Right ventricle myocardium inferior (tissue), 1 donor: Measurements from ENCODE around the gene ADGRB2. TPM values are rescaled to one million over a fixed set of nuclear protein-coding genes. Genes with fewer than 3 reads are reported as not detected.

Experiments
- ATAC-seq: fragments of 200-7000 bp; cut with Tn5 transposase; one replicate; pipeline ENCODE4 v1.9.1; 2020; ENCODE audit warnings: mild to moderate bottlenecking, moderate library complexity
- DNase-seq: peaks from one replicate; pipeline ENCODE4 v3.0.0; 2021; ENCODE audit errors: missing footprints
- intact Hi-C: fragments of 100-400 bp; cut with DNase I; formaldehyde crosslinking; loops from one replicate; pipeline ENCODE4 v1.11.0; 2022
- total RNA-seq: library from RNA; stranded (reverse); fragmentation: NEBNext Ultra II Directional; extraction: Animal tissue kit (Norgen Biotek cat#: 25700); gene quantifications from one replicate; pipeline ENCODE4 v1.2.1, GENCODE V29; 2021
- donor health status: DM: no; HTN: yes; CAD: no; lungs with severe emphysema.

ADGRB2 gene
- total RNA-seq, 1 donor from 2014 or later = 16.1 TPM

DNA sequence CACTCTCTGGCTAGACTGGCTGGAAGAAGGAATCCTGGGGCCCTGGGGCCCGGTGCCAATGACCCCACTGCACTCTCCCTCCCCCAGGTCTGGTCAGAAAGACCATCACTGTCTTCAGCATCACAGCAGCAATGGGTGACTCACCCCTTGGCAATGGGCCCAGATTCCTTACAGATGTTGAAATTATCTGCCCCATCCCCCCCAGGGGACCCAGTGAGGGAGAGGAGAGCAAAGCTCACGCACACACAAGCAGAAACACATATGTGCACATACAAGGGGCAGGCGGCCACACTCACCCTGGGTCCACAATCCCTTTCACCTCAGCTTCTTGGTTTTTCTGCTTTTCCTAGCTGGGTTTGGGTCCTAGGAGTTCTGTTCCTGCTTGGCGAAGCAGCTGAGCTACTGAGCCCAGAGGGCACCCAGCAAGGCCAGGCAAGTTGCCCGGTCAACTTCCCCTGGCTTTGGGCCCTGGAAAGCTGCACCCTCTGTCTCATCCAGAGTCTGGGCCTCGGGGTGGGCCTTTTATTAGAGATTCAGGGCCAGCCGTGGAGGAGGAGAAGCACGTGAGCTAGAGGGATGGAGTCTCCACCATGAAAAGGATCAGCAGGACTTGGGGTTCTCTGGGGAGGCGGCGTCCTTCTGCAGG lies 62.9 kb downstream of the ADGRB2 start:
- ATAC-seq = peak; percentile 67
- intact Hi-C loops = no loop called here
- peak; percentile 86 for DNase-seq

- ATAC-seq = no peak
- DNase-seq = no peak
- intact Hi-C loops = no loop called here
These were observed 63.6 kb downstream of the ADGRB2 start for GRCh38 chr1:31700468-31701090.

DNA sequence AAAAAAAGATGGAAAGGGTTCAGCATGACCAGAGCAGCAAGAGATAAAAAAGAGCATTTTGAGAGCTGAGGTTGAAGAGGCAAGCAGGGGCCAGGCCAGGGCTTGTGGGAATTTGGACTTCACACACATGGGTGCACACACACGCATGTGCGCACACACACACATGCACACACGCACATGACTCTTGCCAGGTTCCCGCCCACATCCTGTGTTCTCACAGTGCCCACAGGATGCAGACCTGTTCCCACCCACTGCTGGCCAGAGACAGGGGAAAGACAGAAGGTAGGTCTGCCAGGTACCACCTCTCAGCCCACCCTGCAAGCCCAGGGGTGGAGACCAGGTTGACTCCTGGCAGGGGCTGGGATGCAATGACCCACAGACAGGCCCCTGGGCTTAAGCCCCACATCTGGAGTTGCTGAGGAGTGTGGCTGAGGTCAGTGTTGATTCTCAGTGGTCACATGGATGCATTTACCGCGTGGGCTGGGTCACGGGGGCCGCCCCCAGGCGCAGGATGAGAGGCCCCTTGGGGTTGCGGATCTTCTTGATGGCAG lies 64.7 kb downstream of the ADGRB2 start:
- intact Hi-C loops = no loop called here
- no peak for ATAC-seq
- no peak for DNase-seq

DNA sequence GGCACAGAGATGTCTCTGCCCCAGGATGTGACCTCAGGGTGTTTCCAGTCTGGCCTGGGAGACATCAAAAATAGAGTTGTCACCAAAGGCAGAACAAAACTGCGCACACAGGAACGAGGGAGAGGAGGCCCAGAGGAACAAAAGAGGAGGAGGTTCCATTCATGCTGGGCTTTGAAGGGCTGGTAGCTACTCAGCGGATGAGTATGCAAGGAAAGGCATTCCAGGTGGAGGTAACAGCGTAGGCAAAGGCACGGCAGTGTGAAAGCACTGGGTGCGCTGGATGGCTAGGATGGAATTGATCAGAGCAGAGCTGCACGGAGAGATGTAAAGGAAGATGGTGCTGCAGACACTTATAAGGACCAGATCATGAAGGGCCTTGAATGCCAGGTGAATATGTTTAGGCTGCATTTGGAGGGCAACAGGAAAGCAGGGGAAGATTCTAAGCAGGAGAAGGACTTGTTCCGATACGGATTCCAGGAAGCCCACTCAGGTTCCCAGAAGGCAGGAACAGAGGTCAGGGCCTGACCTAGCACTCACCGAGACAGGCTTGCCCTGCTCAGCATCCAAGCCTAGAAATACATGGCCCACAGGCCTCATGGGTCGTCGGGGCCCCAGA lies 66.7 kb downstream of the ADGRB2 start:
- ATAC-seq = no peak
- no peak for DNase-seq
- intact Hi-C loops = no loop called here

- no peak for ATAC-seq
- intact Hi-C loops = no loop called here
- peak; percentile 67 for DNase-seq
These were observed 67.9 kb downstream of the ADGRB2 start for GRCh38 chr1:31696242-31696641.

DNA sequence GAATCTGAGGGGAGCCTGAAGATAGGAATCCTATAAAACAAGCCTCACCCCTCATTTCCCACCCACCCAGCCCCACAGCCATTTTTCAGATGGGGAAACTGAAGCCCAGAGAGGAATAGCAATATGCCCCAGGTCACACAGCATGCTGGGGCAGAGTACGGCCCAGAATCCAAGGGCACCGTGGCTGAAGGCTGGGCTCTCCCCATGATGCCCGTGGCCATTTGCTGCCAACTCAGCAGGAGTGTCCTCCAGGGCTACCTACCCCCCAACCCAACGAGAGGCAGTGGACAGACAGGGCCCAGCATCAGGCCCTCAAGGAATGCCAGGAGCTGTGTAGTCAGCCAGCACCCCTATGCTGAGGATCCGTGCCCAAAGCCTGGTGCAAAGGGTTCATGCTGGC lies 68.8 kb downstream of the ADGRB2 start:
- intact Hi-C loops = no loop called here
- no peak for ATAC-seq

GRCh38 chr1:31694964-31695313 lies 69.2 kb downstream of the ADGRB2 start:
- ATAC-seq (no peak), DNase-seq (no peak)
- intact Hi-C loops = no loop called here

More for the DNA sequence above, 68.8 kb downstream of the ADGRB2 start:
- no peak for DNase-seq

GRCh38 chr1:31694069-31694963 lies 69.8 kb downstream of the ADGRB2 start:
- DNase-seq (no peak), ATAC-seq (no peak)
- intact Hi-C loops = no loop called here

- intact Hi-C loops = no loop called here
- ATAC-seq (no peak), DNase-seq (no peak)
These were observed 70.9 kb downstream of the ADGRB2 start for GRCh38 chr1:31693231-31693630.

GRCh38 chr1:31691951-31692350 lies 72.2 kb downstream of the ADGRB2 start:
- no peak for ATAC-seq
- DNase-seq = no peak
- intact Hi-C loops = no loop called here

- no peak for ATAC-seq
- no peak for DNase-seq
- intact Hi-C loops = no loop called here
These were observed 72.7 kb downstream of the ADGRB2 start for GRCh38 chr1:31691446-31691845.

DNA sequence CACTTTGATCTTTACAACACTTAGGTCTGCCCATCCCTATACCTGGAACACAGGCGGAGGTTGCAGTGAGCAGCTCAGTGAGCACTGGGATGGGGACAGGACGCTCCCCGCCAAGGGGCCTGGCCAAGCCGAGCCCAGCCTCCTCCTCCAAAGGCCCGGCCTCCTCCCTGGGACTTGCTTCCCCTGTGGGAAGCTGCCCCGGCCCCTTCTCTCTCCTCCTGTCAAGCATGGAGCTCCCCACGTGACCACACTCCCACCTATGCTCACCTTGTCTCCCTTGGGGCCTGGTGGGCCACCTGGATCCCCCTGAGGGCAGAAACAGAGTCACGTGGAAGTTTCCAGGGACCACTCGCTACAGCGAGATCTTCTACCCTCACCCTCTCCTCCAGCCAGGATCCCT lies 73.2 kb downstream of the ADGRB2 start:
- intact Hi-C loops = no loop called here
- ATAC-seq (no peak), DNase-seq (no peak)

- DNase-seq = no peak
- intact Hi-C loops = no loop called here
These were observed 74.3 kb downstream of the ADGRB2 start for GRCh38 chr1:31689854-31690253.

DNA sequence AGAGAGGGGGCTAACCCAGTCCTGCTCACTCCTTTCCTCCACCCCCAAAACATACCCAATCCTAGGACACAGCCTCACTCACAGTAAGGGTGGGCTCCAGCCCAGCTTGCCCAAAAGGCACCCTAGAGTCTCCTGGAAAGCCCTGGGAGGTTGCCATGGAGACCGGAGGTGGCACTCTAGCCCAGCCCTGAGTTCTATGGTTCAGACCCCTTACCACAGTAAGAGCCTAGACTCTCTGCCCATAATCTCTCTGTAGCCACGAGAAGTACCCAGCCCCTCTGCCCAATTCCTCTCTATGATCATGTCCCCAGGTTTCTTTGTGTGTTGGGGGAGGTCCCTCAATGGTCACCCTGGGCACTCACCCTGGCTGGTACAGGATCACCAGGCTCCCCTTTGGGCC lies 74.8 kb downstream of the ADGRB2 start:
- ATAC-seq = no peak
- intact Hi-C loops = no loop called here
- no peak for DNase-seq

More at GRCh38 chr1:31689854-31690253, 74.3 kb downstream of the ADGRB2 start:
- ATAC-seq = no peak

- intact Hi-C loops = no loop called here
These were observed 75.8 kb downstream of the ADGRB2 start for GRCh38 chr1:31688233-31688918.

DNA sequence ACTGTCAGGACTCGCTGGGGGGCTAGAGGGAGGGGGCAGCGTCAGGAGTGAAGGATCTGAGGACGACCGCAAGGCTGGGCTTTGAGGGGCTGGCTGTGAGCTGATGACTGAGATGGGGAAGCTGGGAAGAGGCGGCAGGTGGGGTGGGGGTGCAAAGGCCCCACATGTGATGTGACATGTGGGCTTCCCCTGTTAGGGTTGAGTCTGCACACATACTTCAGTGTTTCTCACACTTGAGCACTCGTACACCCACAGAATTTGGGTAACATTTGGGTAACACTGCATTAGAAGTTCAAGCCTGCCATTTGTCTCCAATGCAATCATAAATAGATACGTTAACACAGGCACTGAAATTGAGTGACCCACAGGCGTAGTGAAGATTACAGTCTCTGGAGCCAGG lies 76.5 kb downstream of the ADGRB2 start:
- ATAC-seq = no peak
- no peak for DNase-seq
- intact Hi-C loops = no loop called here

More at GRCh38 chr1:31688233-31688918, 75.8 kb downstream of the ADGRB2 start:
- DNase-seq = no peak
- no peak for ATAC-seq

DNA sequence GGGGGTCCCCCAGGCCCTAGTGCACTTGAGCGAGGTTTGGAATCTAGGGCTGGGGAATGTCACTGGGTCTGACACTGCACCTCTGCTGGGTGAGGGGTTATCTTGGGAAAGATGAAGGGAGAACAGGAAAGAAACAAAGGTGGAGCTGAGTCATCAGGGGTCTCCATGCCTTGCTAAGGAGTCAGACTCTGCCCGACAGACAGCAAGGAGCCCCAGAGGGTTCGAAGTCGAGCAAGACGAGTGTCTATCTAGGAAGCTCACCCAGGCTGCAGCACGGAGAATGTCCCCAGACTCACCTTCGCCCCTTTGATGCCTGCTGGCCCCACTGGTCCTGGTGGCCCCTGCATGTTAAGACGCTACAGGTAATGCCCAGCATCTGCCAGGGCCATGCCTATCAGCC lies 78.3 kb downstream of the ADGRB2 start:
- intact Hi-C loops = no loop called here
- peak; percentile 30 for DNase-seq
- no peak for ATAC-seq

- ATAC-seq (no peak), DNase-seq (no peak)
- intact Hi-C loops = no loop called here
These were observed 80.1 kb downstream of the ADGRB2 start for GRCh38 chr1:31683997-31684396.

- intact Hi-C loops = no loop called here
- ATAC-seq = no peak
- no peak for DNase-seq
These were observed 82.7 kb downstream of the ADGRB2 start for GRCh38 chr1:31681415-31681814.
